Mucosa of rectum (tissue), 2 donors: Measurements from ENCODE around the gene DIS3L2.

Experiments used
- H3K27ac ChIP-seq, 2 donors: one replicate each; pipeline ENCODE4 v1.7.0; 2013; ENCODE audit warnings: inconsistent platforms in 2 of 2, low read depth in 2 of 2, low read length in 2 of 2
- H3K27me3 ChIP-seq, 2 donors: one replicate each; pipeline ENCODE4 v1.7.0; 2013; ENCODE audit warnings: low read length in 2 of 2; ENCODE audit not compliant: control insufficient read depth in 2 of 2, insufficient read depth in 2 of 2
- H3K36me3 ChIP-seq, 2 donors: one replicate each; pipeline ENCODE4 v1.7.0; 2013; ENCODE audit warnings: low read length in 2 of 2; ENCODE audit not compliant: control insufficient read depth in 2 of 2, insufficient read depth in 2 of 2
- H3K4me1 ChIP-seq, 2 donors: one replicate each; pipeline ENCODE4 v1.7.0; 2013; ENCODE audit warnings: low read length in 2 of 2, mild to moderate bottlenecking in 1 of 2; ENCODE audit not compliant: control insufficient read depth in 2 of 2, insufficient read depth in 2 of 2
- H3K4me3 ChIP-seq, 2 donors: one replicate each; pipeline ENCODE4 v1.7.0; 2013; ENCODE audit warnings: low read length in 2 of 2
- H3K9ac ChIP-seq, 2 donors: one replicate each; pipeline ENCODE4 v1.7.0; 2013; ENCODE audit warnings: low read length in 2 of 2, low read depth in 1 of 2, mild to moderate bottlenecking in 1 of 2
- H3K9me3 ChIP-seq, 2 donors: one replicate each; pipeline ENCODE4 v1.7.0; 2013; ENCODE audit warnings: low read length in 2 of 2; ENCODE audit not compliant: control insufficient read depth in 2 of 2
- donor health status: healthy.
- donor health status: Normal muscosa, but diverticular disease.

The DIS3L2 gene

GRCh38 chr2:232296776-232297525, 335.4 kb downstream of the DIS3L2 start:
- no peak overlapping the region for H3K9ac ChIP-seq
- no peaks in the 10 kb centered on the region for H3K9me3 ChIP-seq
- H3K27me3 ChIP-seq = no peaks in the 10 kb centered on the region
- H3K27ac ChIP-seq = no peak overlapping the region
- H3K4me1 ChIP-seq = peaks cover 0 to 15% of the 10 kb centered on the region in 2 donors
- H3K36me3 ChIP-seq = peaks cover 0 to 8% of the 10 kb centered on the region in 2 donors
- no peak overlapping the region for H3K4me3 ChIP-seq

GRCh38 chr2:232299084-232299483, 337.6 kb downstream of the DIS3L2 start:
- H3K27ac ChIP-seq = no peak overlapping the region
- H3K27me3 ChIP-seq = no peaks in the 10 kb centered on the region
- no peaks in the 10 kb centered on the region for H3K9me3 ChIP-seq
- H3K4me1 ChIP-seq = peaks cover 0 to 15% of the 10 kb centered on the region in 2 donors
- no peak overlapping the region for H3K4me3 ChIP-seq
- H3K36me3 ChIP-seq = peaks cover 0 to 10% of the 10 kb centered on the region in 2 donors
- H3K9ac ChIP-seq = no peak overlapping the region

DNA sequence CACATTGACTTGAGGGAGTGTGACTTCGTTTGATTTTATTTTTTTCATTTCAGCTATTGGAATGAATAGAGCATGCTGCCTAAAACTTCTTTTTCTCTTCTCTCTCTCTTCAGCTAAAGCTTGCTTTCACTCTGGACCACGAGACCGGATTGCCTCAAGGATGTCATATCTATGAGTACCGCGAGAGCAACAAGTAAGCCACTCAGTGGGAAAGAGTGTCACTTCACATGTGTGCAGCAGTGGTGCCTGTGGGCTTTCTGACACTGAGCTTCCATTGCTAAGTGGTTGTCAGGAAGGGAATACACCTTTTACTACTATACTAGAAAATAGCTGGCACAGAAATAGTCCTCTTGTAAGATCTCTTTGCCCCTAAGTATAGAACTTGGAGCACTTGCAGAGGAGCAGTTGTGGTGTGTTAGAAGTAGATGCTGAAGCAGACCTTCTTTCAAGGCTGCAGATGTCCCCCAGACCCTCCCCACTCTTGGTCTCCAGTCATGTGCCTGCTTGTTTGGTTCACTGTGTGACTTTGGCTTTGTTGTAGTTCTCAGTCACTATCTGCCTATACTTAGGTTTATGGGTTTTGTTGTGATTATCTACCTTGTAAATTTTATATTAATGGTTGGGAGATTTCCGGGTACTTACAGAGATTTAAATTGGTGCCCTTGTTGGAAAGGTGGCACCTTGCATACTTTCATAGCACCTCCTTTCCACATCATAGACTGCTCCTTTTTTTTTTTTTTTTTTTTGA, 338.6 kb downstream of the DIS3L2 start:
- Histone ChIP-seq H3K27me3 (no peaks in the 10 kb centered on the region), H3K4me3 (no peak overlapping the region), H3K36me3 (peaks cover 0 to 11% of the 10 kb centered on the region in 2 donors), H3K27ac (no peak overlapping the region), H3K4me1 (peaks cover 0 to 15% of the 10 kb centered on the region in 2 donors), H3K9ac (no peak overlapping the region), H3K9me3 (no peaks in the 10 kb centered on the region)

GRCh38 chr2:232300894-232301387, 339.4 kb downstream of the DIS3L2 start:
- H3K27ac ChIP-seq = peak overlapping the region in 1 of 2 donors; percentile 19
- no peaks in the 10 kb centered on the region for H3K27me3 ChIP-seq
- no peak overlapping the region for H3K9ac ChIP-seq
- no peaks in the 10 kb centered on the region for H3K9me3 ChIP-seq
- peaks cover 0 to 11% of the 10 kb centered on the region in 2 donors for H3K36me3 ChIP-seq
- H3K4me3 ChIP-seq = no peak overlapping the region
- peaks cover 0 to 15% of the 10 kb centered on the region in 2 donors for H3K4me1 ChIP-seq

- peaks cover 0 to 15% of the 10 kb centered on the region in 2 donors for H3K36me3 ChIP-seq
- no peaks in the 10 kb centered on the region for H3K9me3 ChIP-seq
- no peak overlapping the region for H3K9ac ChIP-seq
- H3K27ac ChIP-seq = no peak overlapping the region
- no peak overlapping the region for H3K4me3 ChIP-seq
- H3K27me3 ChIP-seq = no peaks in the 10 kb centered on the region
- peaks cover 0 to 15% of the 10 kb centered on the region in 2 donors for H3K4me1 ChIP-seq
These were observed 342.7 kb downstream of the DIS3L2 start for GRCh38 chr2:232304236-232304635.

GRCh38 chr2:232306741-232307305, 345.3 kb downstream of the DIS3L2 start:
- Histone ChIP-seq H3K36me3 (peaks cover 0 to 10% of the 10 kb centered on the region in 2 donors), H3K9me3 (no peaks in the 10 kb centered on the region), H3K4me3 (no peak overlapping the region), H3K4me1 (no peaks in the 10 kb centered on the region), H3K9ac (no peak overlapping the region), H3K27ac (no peak overlapping the region), H3K27me3 (no peaks in the 10 kb centered on the region)

GRCh38 chr2:232307854-232308253, 346.3 kb downstream of the DIS3L2 start:
- H3K4me1 ChIP-seq = no peaks in the 10 kb centered on the region
- no peak overlapping the region for H3K4me3 ChIP-seq
- peaks cover 0 to 10% of the 10 kb centered on the region in 2 donors for H3K36me3 ChIP-seq
- no peaks in the 10 kb centered on the region for H3K27me3 ChIP-seq
- H3K9me3 ChIP-seq = no peaks in the 10 kb centered on the region
- no peak overlapping the region for H3K27ac ChIP-seq
- no peak overlapping the region for H3K9ac ChIP-seq

GRCh38 chr2:232308986-232309385, 347.5 kb downstream of the DIS3L2 start:
- Histone ChIP-seq H3K9me3 (no peaks in the 10 kb centered on the region), H3K27me3 (no peaks in the 10 kb centered on the region), H3K4me3 (no peak overlapping the region), H3K4me1 (no peaks in the 10 kb centered on the region), H3K9ac (no peak overlapping the region), H3K36me3 (peaks cover 0 to 7% of the 10 kb centered on the region in 2 donors), H3K27ac (no peak overlapping the region)

DNA sequence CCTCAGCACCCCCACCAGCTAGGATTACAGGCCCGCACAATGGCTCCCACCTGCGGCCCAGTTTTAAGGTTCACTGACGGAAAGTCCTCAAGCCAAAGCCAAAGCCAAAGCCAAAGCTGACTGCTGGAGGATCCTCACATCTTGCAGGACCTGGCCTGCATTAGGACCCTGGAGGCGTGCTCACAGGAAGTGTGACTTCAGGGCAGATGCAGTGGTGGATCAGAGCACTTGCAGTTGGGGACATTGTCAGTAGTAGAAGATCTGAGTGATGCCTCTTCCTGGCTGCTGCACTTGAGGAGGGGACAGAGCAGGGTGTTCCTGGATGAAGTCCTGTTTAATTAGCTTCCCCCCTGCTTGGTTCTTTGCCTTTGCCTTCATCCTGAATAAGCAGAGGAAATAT, 348.1 kb downstream of the DIS3L2 start:
- Histone ChIP-seq H3K9me3 (no peaks in the 10 kb centered on the region), H3K27ac (no peak overlapping the region), H3K9ac (no peak overlapping the region), H3K4me1 (no peaks in the 10 kb centered on the region), H3K27me3 (no peaks in the 10 kb centered on the region), H3K36me3 (peaks cover 0 to 4% of the 10 kb centered on the region in 2 donors), H3K4me3 (no peak overlapping the region)

GRCh38 chr2:232310121-232310520, 348.6 kb downstream of the DIS3L2 start:
- no peaks in the 10 kb centered on the region for H3K27me3 ChIP-seq
- peaks cover 0 to 4% of the 10 kb centered on the region in 2 donors for H3K36me3 ChIP-seq
- no peak overlapping the region for H3K9ac ChIP-seq
- no peak overlapping the region for H3K27ac ChIP-seq
- H3K9me3 ChIP-seq = no peaks in the 10 kb centered on the region
- no peak overlapping the region for H3K4me3 ChIP-seq
- H3K4me1 ChIP-seq = peaks cover 0 to under 1% of the 10 kb centered on the region in 2 donors
